HL-60 (cell line): ENCODE measurements around the gene NRP2.

ENCODE experiments used
- DNase-seq, 2 experiments: peaks; one replicate each; pipeline ENCODE4 v3.0.0-alpha.2; 2010 to 2020; ENCODE audit warnings: low read depth in 1 of 2, low spot score in 1 of 2
- H3K27ac ChIP-seq: fragments of 250-450 bp; sonication (Bioruptor Pico); replicated peaks from 2 replicates; pipeline ENCODE4 v1.5.1; 2020; ENCODE audit warnings: mild to moderate bottlenecking, moderate library complexity
- H3K27me3 ChIP-seq: fragments of 250-450 bp; sonication (Bioruptor Pico); 2 replicates; pipeline ENCODE4 v1.5.1; 2021; ENCODE audit warnings: mild to moderate bottlenecking, moderate library complexity; ENCODE audit not compliant: insufficient read depth, poor library complexity, severe bottlenecking
- H3K4me3 ChIP-seq: replicated peaks from 2 replicates; pipeline ENCODE4 v1.5.1; 2011; ENCODE audit warnings: mild to moderate bottlenecking, control low read depth, low read length; ENCODE audit not compliant: insufficient read depth
- GABPA ChIP-seq: IDR thresholded peaks from 2 replicates; pipeline ENCODE4 v1.6.1; 2012; ENCODE audit warnings: low read depth
- POLR2AphosphoS5 ChIP-seq: IDR thresholded peaks from 2 replicates; pipeline ENCODE4 v1.6.1; 2012; ENCODE audit warnings: low read depth
- SPI1 ChIP-seq: IDR thresholded peaks from 2 replicates; pipeline ENCODE4 v1.6.1; 2012; ENCODE audit warnings: low read depth, mild to moderate bottlenecking, borderline replicate concordance
- TF ChIP-seq, protein P1 (sequence below): IDR thresholded peaks from 2 replicates; pipeline ENCODE4 v1.6.1; 2012; ENCODE audit warnings: low read depth; ENCODE audit not compliant: insufficient replicate concordance
- TF ChIP-seq, protein P2 (sequence below): IDR thresholded peaks from one replicate; pipeline ENCODE4 v1.5.1; 2011; ENCODE audit warnings: low read length, control low read depth, inconsistent platforms; ENCODE audit not compliant: insufficient read depth

NRP2 gene

DNA sequence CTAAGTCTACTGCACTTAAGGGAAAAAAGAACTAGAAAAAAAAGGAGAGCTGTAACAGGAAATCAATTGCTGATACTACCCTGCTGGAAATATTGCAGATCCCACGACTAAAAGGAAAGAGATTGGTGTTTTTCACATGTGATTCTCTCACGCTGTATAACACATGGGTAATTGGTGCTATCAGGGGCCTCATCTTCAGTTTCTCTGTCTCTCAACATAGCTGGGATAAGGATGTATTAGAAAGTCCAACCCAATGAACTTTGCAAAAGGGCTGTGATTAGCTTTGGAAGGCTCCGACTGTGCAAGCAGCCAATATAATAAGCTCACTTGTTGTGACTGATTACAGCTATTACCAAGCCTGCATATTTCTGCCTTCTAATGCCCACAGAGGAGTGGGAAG is 133.4 kb downstream of the NRP2 start:
- Histone ChIP-seq H3K4me3 (no peak overlapping the region), H3K27me3 (no peaks in the 10 kb centered on the region), H3K27ac (no peak overlapping the region)
- TF ChIP-seq SPI1 (no peak), GABPA (no peak), POLR2AphosphoS5 (no peak)
- TF ChIP-seq, protein P1, sequence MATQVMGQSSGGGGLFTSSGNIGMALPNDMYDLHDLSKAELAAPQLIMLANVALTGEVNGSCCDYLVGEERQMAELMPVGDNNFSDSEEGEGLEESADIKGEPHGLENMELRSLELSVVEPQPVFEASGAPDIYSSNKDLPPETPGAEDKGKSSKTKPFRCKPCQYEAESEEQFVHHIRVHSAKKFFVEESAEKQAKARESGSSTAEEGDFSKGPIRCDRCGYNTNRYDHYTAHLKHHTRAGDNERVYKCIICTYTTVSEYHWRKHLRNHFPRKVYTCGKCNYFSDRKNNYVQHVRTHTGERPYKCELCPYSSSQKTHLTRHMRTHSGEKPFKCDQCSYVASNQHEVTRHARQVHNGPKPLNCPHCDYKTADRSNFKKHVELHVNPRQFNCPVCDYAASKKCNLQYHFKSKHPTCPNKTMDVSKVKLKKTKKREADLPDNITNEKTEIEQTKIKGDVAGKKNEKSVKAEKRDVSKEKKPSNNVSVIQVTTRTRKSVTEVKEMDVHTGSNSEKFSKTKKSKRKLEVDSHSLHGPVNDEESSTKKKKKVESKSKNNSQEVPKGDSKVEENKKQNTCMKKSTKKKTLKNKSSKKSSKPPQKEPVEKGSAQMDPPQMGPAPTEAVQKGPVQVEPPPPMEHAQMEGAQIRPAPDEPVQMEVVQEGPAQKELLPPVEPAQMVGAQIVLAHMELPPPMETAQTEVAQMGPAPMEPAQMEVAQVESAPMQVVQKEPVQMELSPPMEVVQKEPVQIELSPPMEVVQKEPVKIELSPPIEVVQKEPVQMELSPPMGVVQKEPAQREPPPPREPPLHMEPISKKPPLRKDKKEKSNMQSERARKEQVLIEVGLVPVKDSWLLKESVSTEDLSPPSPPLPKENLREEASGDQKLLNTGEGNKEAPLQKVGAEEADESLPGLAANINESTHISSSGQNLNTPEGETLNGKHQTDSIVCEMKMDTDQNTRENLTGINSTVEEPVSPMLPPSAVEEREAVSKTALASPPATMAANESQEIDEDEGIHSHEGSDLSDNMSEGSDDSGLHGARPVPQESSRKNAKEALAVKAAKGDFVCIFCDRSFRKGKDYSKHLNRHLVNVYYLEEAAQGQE: no peak
- TF ChIP-seq, protein P2, sequence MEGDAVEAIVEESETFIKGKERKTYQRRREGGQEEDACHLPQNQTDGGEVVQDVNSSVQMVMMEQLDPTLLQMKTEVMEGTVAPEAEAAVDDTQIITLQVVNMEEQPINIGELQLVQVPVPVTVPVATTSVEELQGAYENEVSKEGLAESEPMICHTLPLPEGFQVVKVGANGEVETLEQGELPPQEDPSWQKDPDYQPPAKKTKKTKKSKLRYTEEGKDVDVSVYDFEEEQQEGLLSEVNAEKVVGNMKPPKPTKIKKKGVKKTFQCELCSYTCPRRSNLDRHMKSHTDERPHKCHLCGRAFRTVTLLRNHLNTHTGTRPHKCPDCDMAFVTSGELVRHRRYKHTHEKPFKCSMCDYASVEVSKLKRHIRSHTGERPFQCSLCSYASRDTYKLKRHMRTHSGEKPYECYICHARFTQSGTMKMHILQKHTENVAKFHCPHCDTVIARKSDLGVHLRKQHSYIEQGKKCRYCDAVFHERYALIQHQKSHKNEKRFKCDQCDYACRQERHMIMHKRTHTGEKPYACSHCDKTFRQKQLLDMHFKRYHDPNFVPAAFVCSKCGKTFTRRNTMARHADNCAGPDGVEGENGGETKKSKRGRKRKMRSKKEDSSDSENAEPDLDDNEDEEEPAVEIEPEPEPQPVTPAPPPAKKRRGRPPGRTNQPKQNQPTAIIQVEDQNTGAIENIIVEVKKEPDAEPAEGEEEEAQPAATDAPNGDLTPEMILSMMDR: no peak
- no peak for DNase-seq

DNA sequence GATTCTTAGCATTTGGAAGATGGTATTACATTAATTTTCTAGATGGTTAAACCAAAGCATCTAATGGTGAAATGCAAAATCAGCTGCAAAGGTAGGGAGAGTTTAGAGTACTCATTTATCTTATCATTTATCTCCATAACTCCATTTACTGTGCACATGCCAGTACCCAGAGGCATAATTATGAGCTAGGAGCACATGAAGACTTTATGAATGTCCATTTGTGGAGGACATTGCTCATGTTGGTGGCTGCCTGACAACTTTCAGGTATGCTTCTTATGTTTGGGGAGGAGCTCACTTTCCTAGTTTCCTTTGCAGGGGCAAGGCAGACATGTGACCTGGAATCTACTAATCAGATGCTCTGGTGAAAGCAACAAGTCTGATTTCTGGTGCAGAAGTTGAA is 134.0 kb downstream of the NRP2 start:
- TF ChIP-seq GABPA (no peak), POLR2AphosphoS5 (no peak), SPI1 (no peak)
- TF ChIP-seq, protein P2: no peak
- TF ChIP-seq, protein P1: no peak
- Histone ChIP-seq H3K4me3 (no peak overlapping the region), H3K27me3 (no peaks in the 10 kb centered on the region), H3K27ac (no peak overlapping the region)
- no peak for DNase-seq

DNA sequence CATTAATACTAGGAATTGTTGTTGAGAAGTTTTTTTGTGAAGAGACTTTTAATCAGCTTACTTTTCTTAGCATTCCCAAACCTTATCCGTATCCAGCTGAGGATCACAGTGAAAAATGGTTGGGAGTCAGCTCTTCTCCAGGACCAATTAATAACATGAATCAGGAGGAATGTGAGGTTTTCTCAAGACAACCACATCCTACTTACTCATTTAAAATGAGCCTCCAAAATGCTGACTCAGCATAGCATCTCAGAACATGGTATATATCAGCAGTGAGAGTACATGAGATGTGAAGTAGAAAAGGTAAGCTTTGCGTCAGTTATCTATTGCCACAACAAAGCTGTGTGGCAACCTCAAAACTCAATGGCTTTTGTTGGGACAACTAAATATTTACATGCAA is 140.3 kb downstream of the NRP2 start:
- H3K27me3 ChIP-seq: no peaks in the 10 kb centered on the region
- TF ChIP-seq, protein P2: no peak
- TF ChIP-seq GABPA (no peak), SPI1 (no peak), POLR2AphosphoS5 (no peak)
- TF ChIP-seq, protein P1: no peak
- no peak overlapping the region for H3K4me3 ChIP-seq
- no peak overlapping the region for H3K27ac ChIP-seq
- DNase-seq: no peak
